ENCODE measurements around the gene VANGL2. TPM values are rescaled to one million over a fixed set of nuclear protein-coding genes. Genes with fewer than 3 reads are reported as not detected.

Gene VANGL2
- total and polyA plus RNA-seq, 9 of the 15 experiments (the other 6 are each of a cell fraction or from before 2014, with no cell fraction given): 0.28 to 4.0 (median 0.98) TPM

DNA sequence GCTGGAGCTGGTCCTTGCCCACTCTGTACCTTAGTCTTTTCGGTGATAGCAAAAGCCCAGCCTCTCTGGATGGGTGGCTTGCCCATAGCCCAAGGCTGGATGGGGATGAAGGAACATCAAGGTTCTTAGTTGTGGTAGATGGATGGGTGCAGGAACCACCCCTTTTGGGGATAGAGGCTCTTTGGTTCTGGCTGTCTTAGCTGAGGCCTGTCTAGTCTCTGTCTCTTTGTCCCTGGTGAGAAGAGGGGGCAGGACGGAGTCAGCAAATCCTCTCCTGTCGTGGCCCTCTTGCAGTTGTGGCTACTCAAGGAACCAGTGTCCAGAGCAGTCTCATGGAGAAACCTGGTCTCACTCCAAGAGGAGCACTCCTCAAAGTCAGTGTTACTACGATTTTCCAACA is 8.5 kb downstream of the VANGL2 start:
- Histone ChIP-seq H3K9me3 (replicated peaks; ENCODE audit: control insufficient read depth, insufficient read depth, low read depth, low read length) (no peaks in the 10 kb centered on the region), H3K36me3 (ENCODE audit: control insufficient read depth, insufficient read depth, low read length) (no peaks in the 10 kb centered on the region; the same call in 2 of the 3 replicates), H3K4me2 (ENCODE audit: insufficient read depth, low read length) (no peak overlapping the region), H3K79me2 (ENCODE audit: control insufficient read depth, insufficient read depth, low read length) (no peaks in the 10 kb centered on the region), H3K4me3 (no peak overlapping the region), H4K20me1 (replicated peaks; ENCODE audit: control insufficient read depth, insufficient read depth, low read length) (no peaks in the 10 kb centered on the region), H3K4me1 (replicated peaks in 1 of 2; ENCODE audit: control insufficient read depth in 2 of 2, insufficient read depth in 2 of 2, low read length in 2 of 2) (peaks cover 0 to 4% of the 10 kb centered on the region in 2 experiments; a peak in 2 of 5 replicates), H3K27me3 (ENCODE audit: control insufficient read depth in 2 of 2, insufficient read depth in 2 of 2, low read length in 2 of 2) (no peaks in the 10 kb centered on the region; a peak in 1 of 5 replicates), H3K9me1 (ENCODE audit: control insufficient read depth, insufficient read depth, low read length) (no peaks in the 10 kb centered on the region), H2AFZ (ENCODE audit: low read depth, low read length) (no peak overlapping the region), H3K9ac (ENCODE audit: insufficient read depth in 1 of 2, low read depth in 2 of 2, low read length in 2 of 2) (no peak overlapping the region), H3K27ac (ENCODE audit: extremely low read depth, low read depth, low read length) (no peak overlapping the region)
- in situ Hi-C loops (cut with MboI) (no loop called here), intact Hi-C loops (cut with micrococcal nuclease) (no loop called here)
- WGBS (ENCODE audit: insufficient coverage, low coverage, missing lambda C conversion rate): 30% methylated on average over 4 of the region's 4 CpGs
- ATAC-seq (no peak; the same call in 2 of the 3 replicates), FAIRE-seq (no peak), DNase-seq (ENCODE audit: extremely low read depth in 1 of 4, low spot score in 3 of 4) (no peak)
- ChIA-PET CTCF (ENCODE audit: low intra/inter-chr PET ratio) (no interaction called here), POLR2A (interaction anchor here (0.6 kb wide), 1 partner anchor 19 kb away, joined by 3 read pairs; no protein-coding TSS in a partner anchor)
- BruUV-seq (replicated peaks): no TSS peak
- TF ChIP-seq MYC (IDR thresholded peaks at IDR 0.05; ENCODE audit: low read depth, low read length) (no peak), MYC (CRISPR knock-in tag; IDR thresholded peaks at IDR 0.05; ENCODE audit: borderline replicate concordance, low read depth) (no peak), FOXA3 (CRISPR knock-in tag; conservative IDR thresholded peaks at IDR 0.05 in 1 of 2, IDR thresholded peaks at IDR 0.05 in 1 of 2) (no peak)

DNA sequence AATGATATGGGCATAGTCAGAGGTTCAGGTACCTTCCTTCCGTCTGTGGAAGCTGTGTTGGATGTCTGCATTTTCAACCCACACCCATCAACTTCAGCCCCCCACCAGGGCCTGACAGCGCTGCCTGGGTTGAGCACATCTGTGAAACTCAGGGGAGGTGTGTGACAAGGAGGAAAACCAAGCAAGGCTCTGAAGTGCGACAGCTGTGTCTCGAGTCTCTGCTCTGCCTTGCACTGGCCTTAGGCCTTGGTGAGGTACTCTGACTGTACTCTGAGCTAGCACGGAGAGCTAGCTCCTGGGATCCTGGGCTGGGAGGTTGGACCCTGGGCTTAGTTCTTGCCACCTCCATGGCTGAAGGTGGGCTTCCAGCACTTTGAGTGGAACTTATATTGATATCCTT is 9.1 kb downstream of the VANGL2 start:
- Histone ChIP-seq H3K9me3 (replicated peaks; ENCODE audit: control insufficient read depth, insufficient read depth, low read depth, low read length) (no peaks in the 10 kb centered on the region), H3K4me1 (replicated peaks in 1 of 2; ENCODE audit: control insufficient read depth in 2 of 2, insufficient read depth in 2 of 2, low read length in 2 of 2) (peaks cover 4% of the 10 kb centered on the region in 2 experiments; a peak in 3 of 5 replicates), H3K9ac (ENCODE audit: insufficient read depth in 1 of 2, low read depth in 2 of 2, low read length in 2 of 2) (no peak overlapping the region), H3K27me3 (ENCODE audit: control insufficient read depth in 2 of 2, insufficient read depth in 2 of 2, low read length in 2 of 2) (no peaks in the 10 kb centered on the region; a peak in 1 of 5 replicates), H2AFZ (ENCODE audit: low read depth, low read length) (no peak overlapping the region), H3K79me2 (ENCODE audit: control insufficient read depth, insufficient read depth, low read length) (no peaks in the 10 kb centered on the region), H3K27ac (ENCODE audit: extremely low read depth, low read depth, low read length) (no peak overlapping the region), H3K9me1 (ENCODE audit: control insufficient read depth, insufficient read depth, low read length) (no peaks in the 10 kb centered on the region), H4K20me1 (replicated peaks; ENCODE audit: control insufficient read depth, insufficient read depth, low read length) (no peaks in the 10 kb centered on the region), H3K4me2 (ENCODE audit: insufficient read depth, low read length) (no peak overlapping the region), H3K4me3 (no peak overlapping the region), H3K36me3 (ENCODE audit: control insufficient read depth, insufficient read depth, low read length) (no peaks in the 10 kb centered on the region; the same call in 2 of the 3 replicates)
- ChIA-PET CTCF (ENCODE audit: low intra/inter-chr PET ratio) (no interaction called here), POLR2A (interaction anchor here (1.0 kb wide), 1 partner anchor 9 kb away, joined by 4 read pairs; no protein-coding TSS in a partner anchor)
- DNase-seq (ENCODE audit: extremely low read depth in 1 of 4, low spot score in 3 of 4) (no peak), ATAC-seq (peak; percentile 38; the same call in 2 of the 3 replicates), FAIRE-seq (no peak)
- WGBS (ENCODE audit: insufficient coverage, low coverage, missing lambda C conversion rate): 32% methylated on average over 5 of the region's 5 CpGs
- intact Hi-C loops (cut with micrococcal nuclease) (no loop called here), in situ Hi-C loops (cut with MboI) (no loop called here)
- no TSS peak for BruUV-seq (replicated peaks)
- TF ChIP-seq, protein P1, sequence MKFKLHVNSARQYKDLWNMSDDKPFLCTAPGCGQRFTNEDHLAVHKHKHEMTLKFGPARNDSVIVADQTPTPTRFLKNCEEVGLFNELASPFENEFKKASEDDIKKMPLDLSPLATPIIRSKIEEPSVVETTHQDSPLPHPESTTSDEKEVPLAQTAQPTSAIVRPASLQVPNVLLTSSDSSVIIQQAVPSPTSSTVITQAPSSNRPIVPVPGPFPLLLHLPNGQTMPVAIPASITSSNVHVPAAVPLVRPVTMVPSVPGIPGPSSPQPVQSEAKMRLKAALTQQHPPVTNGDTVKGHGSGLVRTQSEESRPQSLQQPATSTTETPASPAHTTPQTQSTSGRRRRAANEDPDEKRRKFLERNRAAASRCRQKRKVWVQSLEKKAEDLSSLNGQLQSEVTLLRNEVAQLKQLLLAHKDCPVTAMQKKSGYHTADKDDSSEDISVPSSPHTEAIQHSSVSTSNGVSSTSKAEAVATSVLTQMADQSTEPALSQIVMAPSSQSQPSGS (CRISPR knock-in tag; IDR thresholded peaks at IDR 0.05): no peak
- TF ChIP-seq SAP30 (IDR thresholded peaks at IDR 0.05; ENCODE audit: borderline replicate concordance, insufficient read depth, low read depth, low read length, poor library complexity, severe bottlenecking): no peak
- TF ChIP-seq TGIF2 (CRISPR knock-in tag; IDR thresholded peaks at IDR 0.05): no peak
- TF ChIP-seq EHMT2 (IDR thresholded peaks at IDR 0.05): no peak
- TF ChIP-seq NFE2L1 (tag; IDR thresholded peaks at IDR 0.05; ENCODE audit: borderline replicate concordance, low read depth): no peak
- no peak for TF ChIP-seq ZNF830 (CRISPR knock-in tag; IDR thresholded peaks at IDR 0.05)
- no peak for TF ChIP-seq RBBP5 (IDR thresholded peaks at IDR 0.05; ENCODE audit: borderline replicate concordance, insufficient read depth, low read length, poor library complexity, severe bottlenecking)
- no peak for TF ChIP-seq MAFG (tag; conservative IDR thresholded peaks at IDR 0.05)
- TF ChIP-seq ZNF668 (CRISPR knock-in tag; IDR thresholded peaks at IDR 0.05): no peak
- TF ChIP-seq HNRNPLL (IDR thresholded peaks at IDR 0.05; ENCODE audit: low read depth, low read length, poor library complexity, severe bottlenecking): no peak
- TF ChIP-seq ZNF354B (CRISPR knock-in tag; IDR thresholded peaks at IDR 0.05): no peak
- TF ChIP-seq FOXP1 (CRISPR knock-in tag; IDR thresholded peaks at IDR 0.05): no peak
- TF ChIP-seq ARHGAP35 (IDR thresholded peaks at IDR 0.05; ENCODE audit: partially characterized antibody): no peak

Data from K562 (cell line).